Fibroblast of lung (primary cell): ENCODE results near the gene ITPKB.

Source experiments
- CTCF ChIP-seq, 2 donors: IDR thresholded peaks in 1 of 2; conservative IDR thresholded peaks in 1 of 2; 1 replicate in 1 of 2; 2 replicates in 1 of 2; pipeline ENCODE4 v1.5.1; 2011 to 2012; ENCODE audit warnings: low read length in 2 of 2, control low read depth in 1 of 2, inconsistent platforms in 1 of 2, low read depth in 1 of 2, mild to moderate bottlenecking in 1 of 2
- EZH2 ChIP-seq: IDR thresholded peaks from 2 replicates; pipeline ENCODE4 v1.5.1; 2012; ENCODE audit warnings: low read length, control low read depth, mild to moderate bottlenecking; ENCODE audit errors: missing control alignments

DNA sequence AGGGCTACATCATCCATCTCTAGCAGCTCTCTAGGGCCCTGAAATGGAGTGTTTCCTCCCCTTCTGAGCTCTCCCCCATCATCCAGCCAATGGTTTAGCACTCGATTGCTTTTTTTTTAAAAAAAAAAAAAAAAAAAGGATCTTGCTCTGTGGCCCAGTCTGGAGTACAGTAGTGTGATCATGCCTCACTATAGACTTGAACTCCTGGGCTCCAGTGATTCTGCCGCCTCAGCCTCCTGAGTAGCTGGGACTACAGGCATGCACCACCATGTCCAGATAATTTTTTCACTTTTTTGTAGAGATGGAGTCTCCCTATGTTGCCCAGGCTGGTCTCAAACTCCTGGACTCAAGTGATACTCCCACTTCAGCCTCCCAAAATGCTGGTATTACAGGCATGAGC is 12.1 kb upstream of the ITPKB start:
- no peak for TF ChIP-seq CTCF (conservative IDR thresholded peaks at IDR 0.05 in 1 of 2, IDR thresholded peaks at IDR 0.05 in 1 of 2; ENCODE audit: low read depth in 1 of 2, low read length in 2 of 2)
- no peak for TF ChIP-seq EZH2
